Activated CD8-positive, alpha-beta memory T cell treated with anti-CD3 and anti-CD28 coated beads for 24 hours (primary cell): ENCODE results near the gene PRR20E.
"Not testable (repeated sequence)": the region's sequence is repeated elsewhere in the genome, so short reads cannot be mapped to it uniquely, and the experiment has no call there.

ENCODE experiments used
- DNase-seq: peaks from one replicate; pipeline ENCODE4 v3.0.0-alpha.2; 2020

Gene PRR20E

DNA sequence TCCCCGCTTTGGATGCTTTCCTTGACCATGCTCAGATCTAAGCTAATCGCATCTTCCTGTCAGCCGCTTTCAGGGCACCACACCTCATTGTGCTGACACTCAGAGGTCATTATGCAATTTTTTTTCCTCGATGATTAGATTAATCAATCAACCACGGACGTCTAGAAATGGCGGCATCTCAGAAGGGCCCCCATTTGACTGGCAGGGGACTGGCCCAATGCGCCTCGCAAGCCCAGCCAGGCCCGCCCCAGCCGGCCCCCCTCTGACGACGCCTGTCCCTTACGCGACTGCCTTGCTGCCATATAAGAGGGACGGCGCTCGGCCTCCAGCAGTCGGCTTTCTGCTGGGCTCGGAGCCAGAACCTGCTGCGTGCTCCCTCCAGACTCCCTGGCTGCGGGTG lies at the start of gene PRR20E:
PRR20E (plus strand) TSS at position 301 of the 400 bp plus-strand sequence. CDS start 387 bp downstream, outside the sequence.
- DNase-seq, result not testable (repeated sequence)

DNA sequence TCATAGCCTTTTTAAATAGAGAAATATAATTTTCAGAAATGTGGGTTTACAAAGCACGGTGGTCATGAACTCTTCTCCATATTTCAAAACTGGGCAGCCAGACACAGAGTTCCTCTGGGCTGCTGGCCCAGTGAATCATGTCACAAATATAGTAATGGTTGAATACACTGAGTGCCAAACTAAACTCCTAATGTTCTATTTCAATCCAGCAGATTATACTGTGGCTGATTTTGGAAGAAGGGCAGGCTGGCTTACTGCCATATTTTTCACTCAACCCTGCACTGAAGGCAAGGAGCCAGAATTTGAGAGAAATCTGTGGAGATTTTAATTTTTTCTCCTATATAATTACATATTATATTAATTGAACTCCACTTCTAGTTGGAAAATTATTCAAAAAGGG lies 43.3 kb upstream of the PRR20E start:
- no peak for DNase-seq

DNA sequence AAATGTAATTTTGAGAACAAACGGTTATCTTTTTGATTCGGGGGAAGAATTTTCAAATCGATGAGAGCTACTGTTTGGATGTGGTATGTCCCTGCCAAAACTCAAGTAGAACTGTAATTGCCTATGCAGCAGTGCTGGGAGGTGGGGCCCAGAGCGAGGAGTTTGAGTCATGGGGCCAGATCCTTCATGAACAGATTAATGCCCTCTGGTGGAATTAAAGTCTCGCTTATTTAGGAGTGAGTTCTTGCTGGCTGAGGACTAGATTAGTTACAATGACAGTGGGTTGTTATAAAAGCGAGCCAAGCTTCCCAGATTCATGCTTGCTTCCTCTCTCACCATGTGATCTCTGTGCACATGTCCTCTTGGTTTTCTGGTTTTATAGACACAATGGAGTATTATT lies 38.1 kb upstream of the PRR20E start:
- DNase-seq, result no peak

DNA sequence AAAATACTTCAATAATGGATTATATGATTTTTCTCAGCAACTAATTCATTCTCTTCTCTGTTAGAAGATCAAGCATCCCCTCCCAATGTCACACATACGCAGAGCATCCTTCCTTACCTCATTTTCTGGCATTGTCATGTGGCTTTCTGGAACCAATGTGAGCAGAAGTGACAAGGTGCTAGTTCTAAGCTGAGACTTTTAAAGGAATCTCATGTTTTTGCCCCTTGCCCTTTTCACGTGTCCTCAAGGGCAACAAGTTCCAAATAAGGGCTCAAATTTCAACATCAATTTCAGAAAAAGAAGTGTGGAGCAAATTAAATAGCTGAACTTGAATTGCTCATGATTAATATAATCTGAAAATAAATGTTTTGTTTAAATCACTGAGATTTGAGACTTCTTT lies 30.9 kb upstream of the PRR20E start:
- DNase-seq, result no peak

DNA sequence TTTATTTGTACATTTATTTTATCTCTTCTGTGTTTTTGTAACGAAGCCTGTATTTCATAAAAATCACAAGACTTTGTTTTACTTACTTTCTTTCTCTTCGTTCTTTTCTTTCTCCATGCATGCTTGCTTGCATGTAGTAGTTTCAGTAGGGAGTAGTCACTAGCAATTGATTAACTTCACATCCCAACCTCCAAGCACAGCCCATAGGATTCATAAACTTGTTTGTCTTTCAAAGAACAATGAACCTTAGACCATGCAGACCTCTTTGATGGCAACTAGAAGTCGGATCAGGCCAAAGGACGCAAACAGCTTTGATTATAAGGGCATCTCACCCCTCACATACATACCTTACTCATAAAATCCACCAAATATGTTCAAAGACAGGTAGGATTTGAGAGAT lies 29.4 kb upstream of the PRR20E start:
- no peak for DNase-seq

DNA sequence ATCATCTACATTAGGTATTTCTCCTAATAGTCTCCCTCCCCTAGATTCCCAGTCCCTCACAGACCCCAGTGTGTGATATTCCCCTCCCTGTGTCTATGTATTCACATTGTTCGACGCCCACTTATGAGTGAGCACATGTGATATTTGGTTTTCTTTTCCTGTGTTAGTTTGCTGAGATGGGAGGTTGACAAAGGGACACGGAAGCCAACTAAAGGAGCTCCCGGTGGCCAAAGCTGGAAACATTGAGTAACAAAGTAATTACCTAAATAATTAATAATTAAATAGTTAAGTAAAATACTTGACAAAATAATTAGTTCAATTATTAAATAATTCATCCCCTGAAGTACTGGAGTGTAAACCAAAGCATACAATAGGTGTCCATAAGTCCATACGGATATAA lies 28.0 kb upstream of the PRR20E start:
- DNase-seq, result no peak

DNA sequence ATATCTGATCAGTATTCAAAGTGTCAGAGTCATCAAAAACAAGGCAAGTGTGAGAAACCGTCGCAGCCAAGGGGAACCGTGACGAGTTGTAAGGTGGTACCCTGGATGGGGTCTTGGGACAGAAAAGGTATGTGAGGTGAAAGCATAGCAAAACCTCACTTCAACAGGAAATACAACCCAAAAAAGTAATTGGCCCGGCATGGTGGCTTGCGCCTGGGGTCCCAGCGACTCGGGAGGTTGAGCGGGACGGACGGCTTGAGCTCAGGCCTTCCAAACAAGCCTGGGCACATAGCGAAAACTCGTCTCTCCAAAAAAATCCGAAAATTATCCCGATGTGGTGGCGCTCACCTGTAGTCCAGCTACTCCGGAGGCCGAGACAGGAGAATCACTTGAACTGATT lies 27.2 kb upstream of the PRR20E start:
- not testable (repeated sequence) for DNase-seq

- not testable (repeated sequence) for DNase-seq
Observed at GRCh38 chr13:57140235-57140968, 26.6 kb upstream of the PRR20E start, which contains the start of gene PRR20A. Gene PRR20A, plus strand, starts transcription at chr13:57140918. Its CDS starts 387 bp downstream, at chr13:57141305.

DNA sequence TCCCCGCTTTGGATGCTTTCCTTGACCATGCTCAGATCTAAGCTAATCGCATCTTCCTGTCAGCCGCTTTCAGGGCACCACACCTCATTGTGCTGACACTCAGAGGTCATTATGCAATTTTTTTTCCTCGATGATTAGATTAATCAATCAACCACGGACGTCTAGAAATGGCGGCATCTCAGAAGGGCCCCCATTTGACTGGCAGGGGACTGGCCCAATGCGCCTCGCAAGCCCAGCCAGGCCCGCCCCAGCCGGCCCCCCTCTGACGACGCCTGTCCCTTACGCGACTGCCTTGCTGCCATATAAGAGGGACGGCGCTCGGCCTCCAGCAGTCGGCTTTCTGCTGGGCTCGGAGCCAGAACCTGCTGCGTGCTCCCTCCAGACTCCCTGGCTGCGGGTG lies 19.8 kb upstream of the PRR20E start, which contains the start of gene PRR20B:
PRR20B (plus strand) TSS at position 301 of the 400 bp plus-strand sequence. CDS start 387 bp downstream, outside the sequence.
- not testable (repeated sequence) for DNase-seq

DNA sequence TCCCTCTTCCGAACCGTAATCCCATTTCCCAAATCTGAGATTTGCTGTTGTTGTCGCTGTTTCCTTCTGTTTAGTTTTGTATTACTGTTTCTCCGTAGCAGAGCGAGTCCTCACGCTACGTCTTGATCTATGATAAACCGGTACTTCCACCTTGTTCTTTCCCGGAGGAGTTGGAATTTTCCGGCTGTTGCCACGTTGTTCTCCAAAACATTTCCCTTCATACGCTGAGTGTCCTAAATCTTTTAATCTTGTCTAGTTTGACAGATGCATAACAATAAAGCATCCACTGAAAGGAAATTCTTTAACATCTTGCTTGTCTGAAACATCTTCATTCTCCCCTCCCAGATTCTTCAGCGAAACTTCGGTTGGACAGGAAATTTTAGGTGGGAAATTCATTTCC lies 18.9 kb upstream of the PRR20E start:
- not testable (repeated sequence) for DNase-seq

GRCh38 chr13:57153761-57154160 lies 13.2 kb upstream of the PRR20E start, which contains the start of gene PRR20C:
Gene PRR20C, plus strand, starts transcription at chr13:57154061. Its CDS starts 387 bp downstream, at chr13:57154448.
- not testable (repeated sequence) for DNase-seq

GRCh38 chr13:57160332-57160731 lies 6.7 kb upstream of the PRR20E start, which contains the start of gene PRR20D:
Gene PRR20D, plus strand, starts transcription at chr13:57160632. Its CDS starts 387 bp downstream, at chr13:57161019.
- DNase-seq, result not testable (repeated sequence)

DNA sequence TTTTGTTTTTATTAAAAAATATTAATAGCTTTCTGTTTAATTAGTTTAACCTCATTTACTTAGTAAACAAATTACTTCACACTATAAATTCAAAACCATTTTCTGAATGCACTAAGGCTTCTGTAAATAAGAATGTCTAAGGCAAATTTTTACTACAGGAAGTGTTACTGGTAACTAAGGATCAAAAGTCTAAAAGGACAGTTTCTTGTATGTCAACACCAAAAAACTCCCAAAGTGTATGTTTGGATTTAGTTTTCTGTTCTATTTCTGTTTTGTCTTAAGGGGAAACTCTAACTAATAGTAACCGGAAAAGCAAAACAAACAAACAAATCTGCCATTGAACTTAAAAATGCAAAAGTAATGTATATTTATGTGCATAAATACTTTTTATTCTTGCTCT lies 24.7 kb downstream of the PRR20E start:
- no peak for DNase-seq

GRCh38 chr13:57212989-57213388 lies 46.0 kb downstream of the PRR20E start:
- no peak for DNase-seq
